Cardiac muscle cell (in vitro differentiated cells and primary cell): ENCODE data around the gene TAF10. TPM values are rescaled to one million over a fixed set of nuclear protein-coding genes. Genes with fewer than 3 reads are reported as not detected.

Experiments
- DNase-seq, 2 donors: peaks; one replicate each; pipeline versions ENCODE4 v3.0.0 to v3.0.0-alpha.2; 2010 to 2017; ENCODE audit warnings: low read depth in 1 of 2, low spot score in 1 of 2
- H3K27ac ChIP-seq: fragments of 200-600 bp; sonication (generic); 2 replicates; pipeline ENCODE4 v1.5.1; 2016
- H3K27me3 ChIP-seq: fragments of 200-600 bp; sonication (generic); 2 replicates; pipeline ENCODE4 v1.6.0; 2016; ENCODE audit warnings: control low read depth
- H3K36me3 ChIP-seq: fragments of 200-600 bp; sonication (generic); 2 replicates; pipeline ENCODE4 v1.5.1; 2016; ENCODE audit warnings: control low read depth
- H3K4me1 ChIP-seq: fragments of 200-600 bp; sonication (generic); 2 replicates; pipeline ENCODE4 v1.8.1; 2017; ENCODE audit warnings: low read depth, mild to moderate bottlenecking, mixed run types
- H3K4me3 ChIP-seq: fragments of 200-600 bp; sonication (generic); 2 replicates; pipeline ENCODE4 v1.5.1; 2016; ENCODE audit warnings: mild to moderate bottlenecking
- H3K9me3 ChIP-seq: fragments of 200-600 bp; sonication (generic); 2 replicates; pipeline ENCODE4 v1.5.1; 2017; ENCODE audit warnings: low read depth, mild to moderate bottlenecking, control low read depth
- CTCF ChIP-seq: IDR thresholded peaks from 2 replicates; pipeline ENCODE4 v1.5.1; 2012; ENCODE audit warnings: low read depth, mild to moderate bottlenecking, low read length
- polyA plus RNA-seq: library from polyadenylated mRNA; unstranded; fragments of >200 nt; fragmentation: Nextera tagmentation; extraction: Ambion mirVana; gene quantifications from 2 replicates; pipeline ENCODE4 v1.2.1, GENCODE V29; 2016
- total RNA-seq: library from RNA; depleted of rRNA; stranded (reverse); fragments of >200 nt; gene quantifications from 2 replicates; pipeline ENCODE4 v1.2.3, GENCODE V29; 2016

Gene TAF10
- total and polyA plus RNA-seq, 2 experiments from 2014 or later: 72.6 to 316 TPM

GRCh38 chr11:6646918-6647679 is 35.1 kb upstream of the TAF10 start:
- no peaks in the 10 kb centered on the region for H3K9me3 ChIP-seq
- H3K36me3 ChIP-seq: no peaks in the 10 kb centered on the region
- peaks cover 17% of the 10 kb centered on the region for H3K4me1 ChIP-seq
- H3K4me3 ChIP-seq: no peak overlapping the region
- no peak for TF ChIP-seq CTCF
- H3K27ac ChIP-seq: peak overlapping the region; percentile 8
- DNase-seq: peak in 1 of 2 donors; percentile 62
- H3K27me3 ChIP-seq: no peaks in the 10 kb centered on the region

GRCh38 chr11:6646576-6646917 is 34.5 kb upstream of the TAF10 start:
- peaks cover 17% of the 10 kb centered on the region for H3K4me1 ChIP-seq
- H3K27ac ChIP-seq: no peak overlapping the region
- TF ChIP-seq CTCF: no peak
- no peaks in the 10 kb centered on the region for H3K27me3 ChIP-seq
- H3K36me3 ChIP-seq: no peaks in the 10 kb centered on the region
- H3K4me3 ChIP-seq: no peak overlapping the region
- H3K9me3 ChIP-seq: no peaks in the 10 kb centered on the region
- peak in 1 of 2 donors; percentile 57 for DNase-seq

GRCh38 chr11:6646071-6646470 is 34.1 kb upstream of the TAF10 start:
- H3K4me3 ChIP-seq: no peak overlapping the region
- DNase-seq: peak in 1 of 2 donors; percentile 79
- peaks cover 17% of the 10 kb centered on the region for H3K4me1 ChIP-seq
- no peaks in the 10 kb centered on the region for H3K36me3 ChIP-seq
- no peaks in the 10 kb centered on the region for H3K27me3 ChIP-seq
- no peak for TF ChIP-seq CTCF
- no peaks in the 10 kb centered on the region for H3K9me3 ChIP-seq
- no peak overlapping the region for H3K27ac ChIP-seq

GRCh38 chr11:6642957-6643356 is 30.9 kb upstream of the TAF10 start:
- no peak for DNase-seq
- Histone ChIP-seq H3K27ac (no peak overlapping the region), H3K36me3 (no peaks in the 10 kb centered on the region), H3K4me3 (no peak overlapping the region), H3K27me3 (no peaks in the 10 kb centered on the region), H3K4me1 (peaks cover 7% of the 10 kb centered on the region), H3K9me3 (no peaks in the 10 kb centered on the region)
- no peak for TF ChIP-seq CTCF

GRCh38 chr11:6640985-6641701 is 29.1 kb upstream of the TAF10 start:
- H3K9me3 ChIP-seq: no peaks in the 10 kb centered on the region
- no peak for DNase-seq
- no peak overlapping the region for H3K4me3 ChIP-seq
- H3K27ac ChIP-seq: no peak overlapping the region
- TF ChIP-seq CTCF: no peak
- no peaks in the 10 kb centered on the region for H3K27me3 ChIP-seq
- H3K36me3 ChIP-seq: no peaks in the 10 kb centered on the region
- no peaks in the 10 kb centered on the region for H3K4me1 ChIP-seq
